SJSA1 (cell line): ENCODE measurements around the gene PILRA. TPM values are rescaled to one million over a fixed set of nuclear protein-coding genes. Genes with fewer than 3 reads are reported as not detected.
"Not testable (repeated sequence)": the region's sequence is repeated elsewhere in the genome, so short reads cannot be mapped to it uniquely, and the experiment has no call there.

Experiments used
- DNase-seq, 2 experiments: peaks; one replicate each; pipeline ENCODE4 v3.0.0-alpha.2; 2015 to 2020; ENCODE audit warnings: low spot score in 2 of 2, low read depth in 1 of 2
- H3K27ac ChIP-seq: fragments of 250-450 bp; sonication (Bioruptor Pico); 2 replicates; pipeline ENCODE4 v1.5.1; 2020; ENCODE audit warnings: mild to moderate bottlenecking, moderate library complexity
- H3K27me3 ChIP-seq: fragments of 250-450 bp; sonication (Bioruptor Pico); replicated peaks from 2 replicates; pipeline ENCODE4 v1.5.1; 2020; ENCODE audit warnings: mild to moderate bottlenecking, moderate library complexity
- H3K36me3 ChIP-seq: fragments of 250-450 bp; sonication (Bioruptor Pico); 2 replicates; pipeline ENCODE4 v1.5.1; 2020; ENCODE audit warnings: mild to moderate bottlenecking
- H3K4me1 ChIP-seq: fragments of 250-450 bp; sonication (Bioruptor Pico); replicated peaks from 2 replicates; pipeline ENCODE4 v1.6.1; 2021; ENCODE audit warnings: mild to moderate bottlenecking
- H3K4me3 ChIP-seq: fragments of 250-450 bp; sonication (Bioruptor Pico); 2 replicates; pipeline ENCODE4 v1.5.1; 2020; ENCODE audit warnings: mild to moderate bottlenecking
- H3K9me3 ChIP-seq: fragments of 250-450 bp; sonication (Bioruptor Pico); replicated peaks from 2 replicates; pipeline ENCODE4 v1.5.1; 2020; ENCODE audit warnings: mild to moderate bottlenecking
- total RNA-seq: library from RNA; depleted of rRNA; stranded (reverse); fragments of >200 nt; shearing (Covaris generic); gene quantifications from 2 replicates; pipeline ENCODE4 v1.2.3, GENCODE V29; 2014

PILRA gene
- total RNA-seq, 1 experiment from 2014 or later: 0.18 TPM

- H3K36me3 ChIP-seq: peaks cover 63% of the 10 kb centered on the region
- H3K27me3 ChIP-seq, H3K9me3 ChIP-seq, H3K4me3 ChIP-seq, H3K4me1 ChIP-seq, DNase-seq, H3K27ac ChIP-seq: not testable (repeated sequence)
These were observed 7.3 kb upstream of the PILRA start for GRCh38 chr7:100365998-100366367.

- H3K4me1 ChIP-seq: no peaks in the 10 kb centered on the region
- H3K36me3 ChIP-seq: peaks cover 57% of the 10 kb centered on the region
- H3K27ac ChIP-seq: no peak overlapping the region
- H3K9me3 ChIP-seq: no peaks in the 10 kb centered on the region
- no peak for DNase-seq
- H3K27me3 ChIP-seq: no peaks in the 10 kb centered on the region
- H3K4me3 ChIP-seq: no peak overlapping the region
These were observed 6.7 kb upstream of the PILRA start for GRCh38 chr7:100366411-100367250.

GRCh38 chr7:100367251-100367620 lies 6.1 kb upstream of the PILRA start:
- no peak for DNase-seq
- Histone ChIP-seq H3K27ac (no peak overlapping the region), H3K4me1 (no peaks in the 10 kb centered on the region), H3K36me3 (peaks cover 51% of the 10 kb centered on the region), H3K4me3 (no peak overlapping the region), H3K27me3 (no peaks in the 10 kb centered on the region), H3K9me3 (no peaks in the 10 kb centered on the region)

- no peak for DNase-seq
- Histone ChIP-seq H3K36me3 (peaks cover 44% of the 10 kb centered on the region), H3K9me3 (no peaks in the 10 kb centered on the region), H3K4me3 (no peak overlapping the region), H3K4me1 (no peaks in the 10 kb centered on the region), H3K27ac (no peak overlapping the region), H3K27me3 (no peaks in the 10 kb centered on the region)
These were observed 5.3 kb upstream of the PILRA start for GRCh38 chr7:100367676-100368613.

GRCh38 chr7:100369105-100369504 lies 4.2 kb upstream of the PILRA start:
- Histone ChIP-seq H3K27ac (no peak overlapping the region), H3K27me3 (no peaks in the 10 kb centered on the region), H3K36me3 (peaks cover 32% of the 10 kb centered on the region), H3K4me1 (no peaks in the 10 kb centered on the region), H3K4me3 (no peak overlapping the region), H3K9me3 (no peaks in the 10 kb centered on the region)
- no peak for DNase-seq

- H3K27ac ChIP-seq: no peak overlapping the region
- peaks cover 21% of the 10 kb centered on the region for H3K36me3 ChIP-seq
- no peak overlapping the region for H3K4me3 ChIP-seq
- H3K9me3 ChIP-seq: no peaks in the 10 kb centered on the region
- no peak for DNase-seq
- no peaks in the 10 kb centered on the region for H3K27me3 ChIP-seq
- no peaks in the 10 kb centered on the region for H3K4me1 ChIP-seq
These were observed 3.0 kb upstream of the PILRA start for GRCh38 chr7:100370303-100370702.

- Histone ChIP-seq H3K4me1 (no peaks in the 10 kb centered on the region), H3K4me3 (no peak overlapping the region), H3K9me3 (no peaks in the 10 kb centered on the region), H3K36me3 (peaks cover 17% of the 10 kb centered on the region), H3K27me3 (no peaks in the 10 kb centered on the region), H3K27ac (no peak overlapping the region)
- DNase-seq: no peak
These were observed 2.5 kb upstream of the PILRA start for GRCh38 chr7:100370746-100371145.

- no peak for DNase-seq
- Histone ChIP-seq H3K4me3 (no peak overlapping the region), H3K27ac (no peak overlapping the region), H3K9me3 (no peaks in the 10 kb centered on the region), H3K4me1 (no peaks in the 10 kb centered on the region), H3K27me3 (no peaks in the 10 kb centered on the region), H3K36me3 (peaks cover 13% of the 10 kb centered on the region)
These were observed 1.6 kb upstream of the PILRA start for GRCh38 chr7:100371561-100372171.

- H3K27ac ChIP-seq: no peak overlapping the region
- no peak overlapping the region for H3K4me3 ChIP-seq
- no peaks in the 10 kb centered on the region for H3K27me3 ChIP-seq
- peaks cover 7% of the 10 kb centered on the region for H3K36me3 ChIP-seq
- H3K9me3 ChIP-seq: no peaks in the 10 kb centered on the region
- DNase-seq: no peak
- no peaks in the 10 kb centered on the region for H3K4me1 ChIP-seq
These were observed 1.0 kb upstream of the PILRA start for GRCh38 chr7:100372256-100372655.

- no peak overlapping the region for H3K4me3 ChIP-seq
- peaks cover 3% of the 10 kb centered on the region for H3K36me3 ChIP-seq
- H3K9me3 ChIP-seq: no peaks in the 10 kb centered on the region
- DNase-seq: no peak
- no peaks in the 10 kb centered on the region for H3K27me3 ChIP-seq
- no peaks in the 10 kb centered on the region for H3K4me1 ChIP-seq
- H3K27ac ChIP-seq: no peak overlapping the region
These were observed 593 bp upstream of the PILRA start for GRCh38 chr7:100372694-100373093.

- not testable (repeated sequence) for H3K27me3 ChIP-seq, H3K9me3 ChIP-seq, DNase-seq, H3K36me3 ChIP-seq, H3K4me3 ChIP-seq, H3K27ac ChIP-seq, H3K4me1 ChIP-seq
These were observed 747 bp downstream of the PILRA start for GRCh38 chr7:100373870-100374598.

GRCh38 chr7:100374601-100375000 lies 1.3 kb downstream of the PILRA start:
- Histone ChIP-seq H3K4me1 (no peaks in the 10 kb centered on the region), H3K27me3 (no peaks in the 10 kb centered on the region), H3K9me3 (no peaks in the 10 kb centered on the region), H3K27ac (no peak overlapping the region), H3K4me3 (no peak overlapping the region), H3K36me3 (no peaks in the 10 kb centered on the region)
- DNase-seq: no peak

GRCh38 chr7:100376066-100376465 lies 2.8 kb downstream of the PILRA start:
- no peak overlapping the region for H3K27ac ChIP-seq
- H3K36me3 ChIP-seq: no peaks in the 10 kb centered on the region
- DNase-seq: no peak
- H3K4me3 ChIP-seq: no peak overlapping the region
- H3K9me3 ChIP-seq: no peaks in the 10 kb centered on the region
- no peaks in the 10 kb centered on the region for H3K27me3 ChIP-seq
- H3K4me1 ChIP-seq: no peaks in the 10 kb centered on the region
